Esophagus muscularis mucosa (tissue), 4 donors: Measurements from ENCODE around the gene HECTD4.
"Not testable (repeated sequence)": the region's sequence is repeated elsewhere in the genome, so short reads cannot be mapped to it uniquely, and the experiment has no call there.

Experiments used
- EP300 ChIP-seq: sonication (generic); formaldehyde crosslinking; IDR thresholded peaks from one replicate; pipeline ENCODE4 v1.6.1; 2017; ENCODE audit warnings: antibody characterized with exemption
- POLR2A ChIP-seq: fragments of 450-650 bp; IDR thresholded peaks from one replicate; pipeline ENCODE4 v1.6.1; 2017; ENCODE audit warnings: antibody characterized with exemption, moderate library complexity, mild to moderate bottlenecking, low read depth
- POLR2AphosphoS5 ChIP-seq, 2 donors: sonication (generic); formaldehyde crosslinking; IDR thresholded peaks; one replicate each; pipeline ENCODE4 v1.6.1; 2017; ENCODE audit warnings: antibody characterized with exemption in 2 of 2
- TF ChIP-seq, protein P1 (sequence below), 3 experiments: fragments of 200-600 bp in 2 of 3; fragments of 450-650 bp in 1 of 3; sonication (generic) in 2 of 3; IDR thresholded peaks; one replicate each; pipeline ENCODE4 v1.5.1; 2017 to 2019; ENCODE audit warnings: antibody characterized with exemption in 3 of 3, mild to moderate bottlenecking in 2 of 3, moderate library complexity in 1 of 3

DNA sequence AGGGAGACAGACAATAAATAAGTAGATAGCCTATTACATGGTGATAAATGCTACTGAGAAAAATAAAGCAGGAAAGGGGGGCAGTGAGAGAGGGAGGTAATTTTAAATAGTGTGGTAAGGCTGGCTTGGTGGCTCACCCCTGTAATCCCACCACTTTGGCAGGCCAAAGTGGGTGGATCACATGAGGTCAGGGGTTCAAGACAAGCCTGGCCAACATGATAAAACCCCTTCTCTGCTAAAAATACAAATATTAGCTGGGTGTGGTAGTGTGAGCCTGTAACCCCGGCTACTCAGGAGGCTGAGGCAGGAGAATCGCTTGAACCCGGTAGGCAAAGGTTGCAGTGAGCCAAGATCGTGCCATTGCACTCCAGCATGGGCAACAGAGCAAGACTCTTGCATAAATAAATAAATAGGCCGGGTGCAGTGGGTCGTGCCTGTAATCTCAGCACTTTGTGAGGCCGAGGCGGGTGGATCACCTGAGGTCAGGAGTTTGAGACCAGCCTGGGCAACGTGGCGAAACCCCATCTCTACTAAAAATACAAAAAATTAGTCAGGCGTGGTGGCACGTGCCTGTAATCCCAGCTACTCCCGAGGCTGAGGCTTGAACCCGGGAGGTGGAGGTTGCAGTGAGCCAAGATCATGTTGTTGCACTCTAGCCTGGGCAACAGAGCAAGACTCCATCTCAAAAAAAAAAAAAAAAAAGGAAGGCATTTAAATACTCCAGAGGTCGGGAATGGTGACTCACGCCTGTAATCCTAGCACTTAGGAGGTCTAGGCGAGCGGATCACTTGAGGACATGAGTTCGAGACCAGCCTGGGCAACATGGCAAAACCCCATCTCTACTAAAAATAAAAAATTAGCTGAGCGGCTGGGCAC lies 271.2 kb downstream of the HECTD4 start:
- not testable (repeated sequence) for TF ChIP-seq POLR2A; EP300; POLR2AphosphoS5 (IDR thresholded peaks at IDR 0.05)
- TF ChIP-seq, protein P1, sequence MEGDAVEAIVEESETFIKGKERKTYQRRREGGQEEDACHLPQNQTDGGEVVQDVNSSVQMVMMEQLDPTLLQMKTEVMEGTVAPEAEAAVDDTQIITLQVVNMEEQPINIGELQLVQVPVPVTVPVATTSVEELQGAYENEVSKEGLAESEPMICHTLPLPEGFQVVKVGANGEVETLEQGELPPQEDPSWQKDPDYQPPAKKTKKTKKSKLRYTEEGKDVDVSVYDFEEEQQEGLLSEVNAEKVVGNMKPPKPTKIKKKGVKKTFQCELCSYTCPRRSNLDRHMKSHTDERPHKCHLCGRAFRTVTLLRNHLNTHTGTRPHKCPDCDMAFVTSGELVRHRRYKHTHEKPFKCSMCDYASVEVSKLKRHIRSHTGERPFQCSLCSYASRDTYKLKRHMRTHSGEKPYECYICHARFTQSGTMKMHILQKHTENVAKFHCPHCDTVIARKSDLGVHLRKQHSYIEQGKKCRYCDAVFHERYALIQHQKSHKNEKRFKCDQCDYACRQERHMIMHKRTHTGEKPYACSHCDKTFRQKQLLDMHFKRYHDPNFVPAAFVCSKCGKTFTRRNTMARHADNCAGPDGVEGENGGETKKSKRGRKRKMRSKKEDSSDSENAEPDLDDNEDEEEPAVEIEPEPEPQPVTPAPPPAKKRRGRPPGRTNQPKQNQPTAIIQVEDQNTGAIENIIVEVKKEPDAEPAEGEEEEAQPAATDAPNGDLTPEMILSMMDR (IDR thresholded peaks at IDR 0.05) = not testable (repeated sequence)
